GM19240 (cell line): ENCODE data around the gene NRDC.

Source experiments
- DNase-seq: peaks from one replicate; pipeline ENCODE4 v3.0.0; 2011; ENCODE audit warnings: low spot score; ENCODE audit not compliant: insufficient read length

Gene NRDC

DNA sequence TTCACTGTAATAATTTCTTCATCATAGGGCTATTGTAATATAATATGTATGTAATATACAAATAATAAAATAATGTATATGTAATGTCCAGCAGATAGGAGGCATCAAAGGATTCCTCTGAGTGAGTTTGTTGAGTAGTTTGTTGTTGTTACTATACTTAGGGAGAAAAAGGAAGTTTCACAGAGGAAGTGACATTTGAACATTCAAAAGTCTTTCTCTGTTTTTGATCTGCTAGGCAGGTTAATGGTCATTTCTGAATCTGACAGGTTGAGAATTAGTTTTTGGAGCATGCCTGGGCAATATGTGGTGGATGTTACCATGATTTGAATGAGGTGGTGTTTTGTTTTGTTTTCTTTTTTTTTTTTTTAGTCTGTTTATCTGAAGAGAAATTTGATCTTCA lies 102.1 kb downstream of the NRDC start:
- DNase-seq, result peak; percentile 10

DNA sequence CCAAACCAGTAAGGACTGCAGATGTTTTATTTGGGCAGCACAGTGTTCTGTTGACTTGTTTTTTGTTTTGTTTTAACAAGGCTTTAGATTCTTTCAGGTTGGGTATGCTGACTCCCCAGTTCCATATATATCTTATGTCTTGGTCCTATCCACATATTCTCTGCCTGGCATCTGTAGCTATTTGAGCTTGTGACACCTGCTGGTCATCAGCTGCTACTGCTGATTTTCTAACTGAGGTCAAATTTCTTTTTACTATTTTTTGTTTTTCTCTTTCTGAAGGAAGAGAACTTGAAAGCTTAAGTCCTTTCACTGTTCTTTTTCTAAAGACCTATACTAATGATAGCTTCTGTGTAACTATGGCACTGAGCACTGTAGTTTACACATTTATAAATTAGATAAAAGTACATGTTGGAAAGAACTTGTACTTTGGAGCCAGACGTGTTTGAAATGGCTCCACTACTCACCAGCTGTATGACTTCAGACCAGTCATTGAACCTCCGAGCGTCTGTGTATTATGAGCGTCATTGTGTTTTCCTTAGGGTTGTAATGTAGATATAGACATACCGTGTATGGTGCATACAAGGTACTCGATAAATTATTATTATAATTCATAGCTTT lies 109.4 kb downstream of the NRDC start:
- no peak for DNase-seq

DNA sequence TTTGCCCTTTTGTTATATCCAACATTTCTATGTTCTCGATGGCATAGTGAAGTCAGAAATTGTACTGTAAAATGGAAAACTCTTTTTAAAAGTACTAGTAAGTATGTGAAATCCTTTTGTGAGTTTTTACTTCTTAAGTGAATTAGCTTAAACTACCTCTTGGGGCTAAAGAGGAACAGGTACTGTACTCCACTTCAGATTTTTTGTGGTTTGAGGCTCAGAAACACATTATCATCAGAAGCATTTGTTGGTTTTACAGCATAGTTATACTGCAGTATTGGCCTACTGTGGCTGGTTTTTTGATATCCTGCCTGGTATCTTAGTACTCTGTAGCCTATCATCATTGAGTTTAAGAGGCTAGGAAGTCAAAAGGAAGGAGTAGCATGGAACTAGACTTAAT lies 117.2 kb downstream of the NRDC start:
- DNase-seq, result no peak

- no peak for DNase-seq
Observed at GRCh38 chr1:51760872-51761271, 117.7 kb downstream of the NRDC start.

DNA sequence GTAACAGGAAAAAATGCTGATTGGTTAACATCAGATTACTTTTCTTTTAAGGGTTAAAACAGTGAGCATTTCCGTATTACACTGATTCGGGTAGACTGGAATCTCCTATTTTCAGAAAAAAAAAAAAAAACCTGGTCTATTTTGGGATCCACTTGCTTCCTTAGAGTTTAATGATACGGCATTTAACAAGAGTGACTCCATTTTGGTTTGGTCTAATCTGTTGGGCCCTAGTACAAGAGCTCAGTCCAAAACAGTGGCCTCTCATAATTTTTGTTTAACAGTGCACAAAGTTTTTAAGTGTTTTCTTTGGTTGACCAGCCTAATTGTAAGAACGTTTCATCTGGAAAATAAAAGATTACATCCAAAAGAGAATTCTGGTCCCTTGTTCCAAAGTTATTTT lies 120.2 kb downstream of the NRDC start:
- no peak for DNase-seq

DNA sequence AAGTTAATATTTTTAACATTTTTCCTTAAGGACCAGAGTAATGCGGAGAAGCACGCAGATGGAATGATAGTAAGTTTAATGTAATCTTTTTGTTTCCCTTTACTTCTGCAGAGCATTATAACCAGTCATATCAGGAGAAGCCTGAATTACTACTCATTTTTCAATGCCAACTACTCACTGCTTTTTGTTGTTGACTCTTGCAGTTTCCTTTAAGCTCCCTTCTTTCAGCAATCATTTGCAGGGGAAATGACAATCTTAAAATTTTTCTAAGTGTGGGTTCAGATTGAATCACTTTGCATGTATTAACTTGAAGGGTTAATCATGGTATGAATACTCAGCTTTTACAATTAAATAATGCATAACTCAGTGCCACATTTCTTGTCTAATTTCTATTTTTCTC lies 122.2 kb downstream of the NRDC start:
- DNase-seq, result no peak

GRCh38 chr1:51755437-51755836 lies 123.1 kb downstream of the NRDC start:
- no peak for DNase-seq

- DNase-seq, result no peak
Observed at GRCh38 chr1:51754666-51755065, 123.9 kb downstream of the NRDC start.

GRCh38 chr1:51753969-51754368 lies 124.6 kb downstream of the NRDC start:
- DNase-seq, result no peak

GRCh38 chr1:51752073-51752948 lies 126.2 kb downstream of the NRDC start:
- no peak for DNase-seq

- no peak for DNase-seq
Observed at GRCh38 chr1:51750729-51751128, 127.8 kb downstream of the NRDC start.

DNA sequence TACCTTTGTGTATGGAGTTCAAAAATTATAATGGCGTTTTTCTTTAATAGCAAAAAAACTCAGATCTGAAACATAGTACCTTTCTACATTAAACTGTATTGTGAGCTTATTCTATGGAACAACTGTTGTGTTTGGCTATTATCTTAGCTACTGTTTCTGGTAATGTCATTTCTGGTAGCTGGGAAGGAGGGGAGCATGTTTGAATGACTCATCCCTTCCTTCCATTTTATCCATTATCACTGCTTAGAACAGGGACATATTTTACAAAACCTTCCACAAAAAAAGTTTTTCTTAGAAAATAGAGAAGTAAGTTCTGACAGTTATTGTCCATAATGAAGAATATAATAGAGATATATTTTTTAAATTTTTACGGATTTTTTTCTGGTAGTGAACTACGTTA lies 128.3 kb downstream of the NRDC start:
- no peak for DNase-seq

DNA sequence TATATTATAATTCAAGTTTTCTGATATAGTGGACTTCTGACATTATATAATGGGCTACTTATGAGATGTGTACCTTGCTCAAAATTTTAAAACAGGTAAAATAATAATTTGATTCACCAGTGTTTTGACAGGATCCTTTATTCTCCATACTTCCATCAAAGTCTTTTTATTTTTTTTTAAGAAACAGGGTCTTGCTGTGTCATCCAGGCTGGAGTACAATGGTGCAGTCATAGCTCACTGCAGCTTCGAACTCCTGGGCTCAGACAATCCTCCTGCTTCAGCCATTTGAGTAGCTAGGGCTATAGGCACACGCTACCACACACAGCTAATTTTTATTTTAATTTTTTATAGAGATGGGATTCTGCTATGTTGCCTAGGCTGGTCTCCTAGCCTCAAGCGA lies 129.4 kb downstream of the NRDC start:
- DNase-seq, result no peak

DNA sequence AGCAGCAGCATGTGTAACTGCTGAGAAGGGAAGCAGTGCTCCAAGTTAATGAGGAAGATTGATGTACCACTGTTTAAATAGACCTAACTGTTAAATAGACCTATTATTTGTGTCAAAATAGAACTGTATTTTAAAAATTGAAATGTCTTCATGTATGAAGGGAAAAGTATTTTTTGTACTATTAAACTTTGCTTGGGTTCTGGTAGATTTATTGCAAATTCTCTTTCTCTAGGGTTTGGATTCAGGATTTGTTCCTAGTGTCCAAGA lies 133.3 kb downstream of the NRDC start:
- no peak for DNase-seq

DNA sequence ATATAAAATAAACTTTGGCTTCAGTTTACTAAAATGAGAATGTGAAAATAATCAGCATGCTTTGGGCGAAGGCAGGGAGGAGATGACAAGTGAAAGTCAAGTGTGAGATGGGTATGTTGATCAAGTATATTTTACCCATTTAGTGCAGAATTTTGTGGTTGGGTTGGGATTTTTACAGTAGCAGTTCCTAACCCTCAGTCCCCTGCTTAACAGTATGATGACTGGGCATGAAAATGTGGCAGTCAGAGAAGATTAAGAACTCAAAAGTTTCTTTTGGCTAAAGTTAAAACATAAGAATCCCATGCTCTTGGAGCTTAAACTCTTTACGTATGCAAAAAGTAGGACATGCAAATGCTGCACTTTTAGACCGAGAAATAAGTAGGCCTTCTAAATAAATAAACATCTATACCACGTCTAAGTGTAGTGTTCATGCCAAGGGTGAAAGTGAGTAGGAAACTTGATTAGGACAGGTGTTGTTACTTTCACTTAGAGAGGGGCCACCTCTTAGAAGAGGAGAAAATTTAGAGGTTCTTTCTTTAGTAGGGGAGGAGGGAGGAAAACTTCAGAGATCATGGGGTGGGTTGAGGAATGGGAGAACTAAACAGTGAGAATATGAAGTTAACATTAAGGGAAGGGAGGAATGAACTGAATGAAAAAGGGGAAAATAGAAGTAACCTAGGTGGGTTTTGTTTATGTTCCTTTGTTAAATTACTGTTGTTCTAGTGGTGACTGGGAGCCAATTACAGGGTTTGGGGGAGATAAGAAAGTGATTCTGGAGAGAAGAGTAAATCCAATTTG lies 133.8 kb downstream of the NRDC start:
- DNase-seq, result no peak

GRCh38 chr1:51741121-51741681 lies 137.3 kb downstream of the NRDC start:
- no peak for DNase-seq

DNA sequence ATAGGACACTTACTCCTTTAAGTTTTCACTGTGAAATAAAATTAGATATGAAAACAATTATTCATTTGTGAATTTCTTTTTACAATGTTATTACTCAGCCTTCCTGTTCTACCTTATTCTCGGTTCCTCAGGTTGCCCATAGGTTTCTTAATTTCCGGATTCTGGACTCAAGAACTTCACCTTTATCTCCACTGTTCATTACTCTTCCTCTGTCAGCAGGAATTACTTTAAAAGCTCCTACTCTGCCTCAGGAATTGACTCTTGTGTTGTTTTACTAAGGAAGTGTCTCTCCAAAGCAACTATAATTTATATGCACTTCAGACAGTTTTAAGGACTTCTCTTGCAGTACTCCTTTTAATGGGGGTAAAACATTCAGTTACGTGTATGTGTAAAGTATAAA lies 137.9 kb downstream of the NRDC start:
- no peak for DNase-seq
